Fibroblast of lung (primary cell): Measurements from ENCODE around the gene PTCSC3. TPM values are rescaled to one million over a fixed set of nuclear protein-coding genes. Genes with fewer than 3 reads are reported as not detected.

Experiments
- DNase-seq, 2 donors: peaks; one replicate each; pipeline versions ENCODE4 v3.0.0 to v3.0.0-alpha.2; 2010; ENCODE audit warnings: low read depth in 2 of 2
- H2AFZ ChIP-seq: 2 replicates; pipeline ENCODE4 v1.5.1; 2012; ENCODE audit warnings: low read length, control low read depth, inconsistent platforms
- H3K27ac ChIP-seq: 2 replicates; pipeline ENCODE4 v1.5.1; 2011; ENCODE audit warnings: low read length, control low read depth; ENCODE audit not compliant: insufficient read depth
- H3K27me3 ChIP-seq: 2 replicates; pipeline ENCODE4 v1.5.1; 2011; ENCODE audit warnings: mild to moderate bottlenecking, low read length; ENCODE audit not compliant: control insufficient read depth, insufficient read depth
- H3K36me3 ChIP-seq: 2 replicates; pipeline ENCODE4 v1.5.1; 2011; ENCODE audit warnings: low read length; ENCODE audit not compliant: control insufficient read depth, insufficient read depth
- H3K4me1 ChIP-seq: 2 replicates; pipeline ENCODE4 v1.5.1; 2011; ENCODE audit warnings: low read length; ENCODE audit not compliant: control insufficient read depth, insufficient read depth; ENCODE audit errors: extremely low read depth
- H3K4me2 ChIP-seq: 2 replicates; pipeline ENCODE4 v1.5.1; 2011; ENCODE audit warnings: low read length, control low read depth; ENCODE audit not compliant: insufficient read depth; ENCODE audit errors: extremely low read depth
- H3K4me3 ChIP-seq, 4 experiments: fragments of 200-600 bp in 1 of 4; sonication (generic) in 1 of 4; replicated peaks in 1 of 4; 2 replicates each; pipeline ENCODE4 v1.5.1; 2011 to 2016; ENCODE audit warnings: low read length in 4 of 4, low read depth in 3 of 4, mild to moderate bottlenecking in 3 of 4, control low read depth in 2 of 4, inconsistent platforms in 1 of 4, mixed read lengths in 1 of 4; ENCODE audit not compliant: insufficient read depth in 1 of 4; ENCODE audit errors: control extremely low read depth in 1 of 4
- H3K79me2 ChIP-seq: 2 replicates; pipeline ENCODE4 v1.5.1; 2012; ENCODE audit warnings: mild to moderate bottlenecking, low read length, inconsistent platforms; ENCODE audit not compliant: control insufficient read depth, insufficient read depth
- H3K9ac ChIP-seq: 2 replicates; pipeline ENCODE4 v1.5.1; 2011; ENCODE audit warnings: mild to moderate bottlenecking, low read length, control low read depth; ENCODE audit not compliant: insufficient read depth
- H3K9me3 ChIP-seq: 2 replicates; pipeline ENCODE4 v1.5.1; 2012; ENCODE audit warnings: low read depth, low read length; ENCODE audit not compliant: control insufficient read depth, insufficient read depth
- H4K20me1 ChIP-seq: 2 replicates; pipeline ENCODE4 v1.5.1; 2011; ENCODE audit warnings: low read length; ENCODE audit not compliant: control insufficient read depth, insufficient read depth; ENCODE audit errors: extremely low read depth
- EZH2 ChIP-seq: IDR thresholded peaks from 2 replicates; pipeline ENCODE4 v1.5.1; 2012; ENCODE audit warnings: low read length, control low read depth, mild to moderate bottlenecking; ENCODE audit errors: missing control alignments
- polyA plus RNA-seq, 2 donors: library from polyadenylated mRNA; depleted of rRNA in 1 of 2; stranded (reverse) in 1 of 2; unstranded in 1 of 2; fragments of >200 nt; gene quantifications; 2 replicates each; pipeline ENCODE4 v1.2.1, GENCODE V29; 2011 to 2012; ENCODE audit warnings: missing spikeins in 1 of 2
- total RNA-seq: library from RNA; depleted of rRNA; stranded (reverse); fragments of >200 nt; gene quantifications from 2 replicates; pipeline ENCODE4 v1.2.1, GENCODE V29; 2014
- TF ChIP-seq, protein P1 (sequence below), 2 donors: IDR thresholded peaks in 1 of 2; conservative IDR thresholded peaks in 1 of 2; 1 replicate in 1 of 2; 2 replicates in 1 of 2; pipeline ENCODE4 v1.5.1; 2011 to 2012; ENCODE audit warnings: low read length in 2 of 2, control low read depth in 1 of 2, inconsistent platforms in 1 of 2, low read depth in 1 of 2, mild to moderate bottlenecking in 1 of 2

PTCSC3 gene
- total and polyA plus RNA-seq, 2 donors (not counting 1 experiment from before 2014, with no cell fraction given) = not detected

DNA sequence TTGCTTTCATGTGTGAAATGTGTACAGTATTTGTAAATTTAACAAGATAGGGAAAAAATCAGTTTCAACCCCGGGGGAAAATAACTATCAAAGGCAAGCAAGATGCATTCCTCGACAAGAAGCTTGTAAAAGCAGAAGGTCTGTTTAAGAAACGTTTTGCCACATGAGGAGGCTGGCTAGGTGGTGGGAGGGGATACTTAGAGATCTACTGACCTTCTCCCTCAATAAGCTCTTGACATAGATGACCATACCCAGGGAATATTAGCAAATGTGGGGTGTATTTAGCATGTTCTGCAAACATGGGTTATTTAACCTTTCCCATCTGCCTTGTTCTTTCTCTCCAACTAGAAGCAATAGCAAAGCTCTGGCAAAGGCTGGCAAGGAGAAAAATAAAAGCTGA, 4.9 kb downstream of the PTCSC3 start:
- no peaks in the 10 kb centered on the region for H4K20me1 ChIP-seq
- H3K36me3 ChIP-seq = no peaks in the 10 kb centered on the region
- no peaks in the 10 kb centered on the region for H3K27me3 ChIP-seq
- H3K4me1 ChIP-seq = no peaks in the 10 kb centered on the region
- H2AFZ ChIP-seq = no peak overlapping the region
- H3K4me2 ChIP-seq = no peak overlapping the region
- H3K27ac ChIP-seq = no peak overlapping the region
- H3K79me2 ChIP-seq = no peaks in the 10 kb centered on the region
- TF ChIP-seq EZH2 = no peak
- TF ChIP-seq, protein P1, sequence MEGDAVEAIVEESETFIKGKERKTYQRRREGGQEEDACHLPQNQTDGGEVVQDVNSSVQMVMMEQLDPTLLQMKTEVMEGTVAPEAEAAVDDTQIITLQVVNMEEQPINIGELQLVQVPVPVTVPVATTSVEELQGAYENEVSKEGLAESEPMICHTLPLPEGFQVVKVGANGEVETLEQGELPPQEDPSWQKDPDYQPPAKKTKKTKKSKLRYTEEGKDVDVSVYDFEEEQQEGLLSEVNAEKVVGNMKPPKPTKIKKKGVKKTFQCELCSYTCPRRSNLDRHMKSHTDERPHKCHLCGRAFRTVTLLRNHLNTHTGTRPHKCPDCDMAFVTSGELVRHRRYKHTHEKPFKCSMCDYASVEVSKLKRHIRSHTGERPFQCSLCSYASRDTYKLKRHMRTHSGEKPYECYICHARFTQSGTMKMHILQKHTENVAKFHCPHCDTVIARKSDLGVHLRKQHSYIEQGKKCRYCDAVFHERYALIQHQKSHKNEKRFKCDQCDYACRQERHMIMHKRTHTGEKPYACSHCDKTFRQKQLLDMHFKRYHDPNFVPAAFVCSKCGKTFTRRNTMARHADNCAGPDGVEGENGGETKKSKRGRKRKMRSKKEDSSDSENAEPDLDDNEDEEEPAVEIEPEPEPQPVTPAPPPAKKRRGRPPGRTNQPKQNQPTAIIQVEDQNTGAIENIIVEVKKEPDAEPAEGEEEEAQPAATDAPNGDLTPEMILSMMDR (conservative IDR thresholded peaks at IDR 0.05 in 1 of 2, IDR thresholded peaks at IDR 0.05 in 1 of 2; ENCODE audit: low read depth in 1 of 2, low read length in 2 of 2) = no peak
- no peak overlapping the region for H3K4me3 ChIP-seq
- H3K9ac ChIP-seq = no peak overlapping the region
- no peak for DNase-seq
- H3K9me3 ChIP-seq = no peaks in the 10 kb centered on the region

- H4K20me1 ChIP-seq = no peaks in the 10 kb centered on the region
- H3K4me2 ChIP-seq = no peak overlapping the region
- H3K9me3 ChIP-seq = no peaks in the 10 kb centered on the region
- no peaks in the 10 kb centered on the region for H3K27me3 ChIP-seq
- no peaks in the 10 kb centered on the region for H3K4me1 ChIP-seq
- H3K36me3 ChIP-seq = no peaks in the 10 kb centered on the region
- H3K4me3 ChIP-seq = no peak overlapping the region
- H2AFZ ChIP-seq = no peak overlapping the region
- TF ChIP-seq, protein P1 (conservative IDR thresholded peaks at IDR 0.05 in 1 of 2, IDR thresholded peaks at IDR 0.05 in 1 of 2; ENCODE audit: low read depth in 1 of 2, low read length in 2 of 2) = no peak
- no peak for TF ChIP-seq EZH2
- H3K27ac ChIP-seq = no peak overlapping the region
- DNase-seq = no peak
- H3K9ac ChIP-seq = no peak overlapping the region
- H3K79me2 ChIP-seq = no peaks in the 10 kb centered on the region
These were observed 9.1 kb downstream of the PTCSC3 start for GRCh38 chr14:36167431-36167830.

- Histone ChIP-seq H2AFZ (no peak overlapping the region), H3K9me3 (no peaks in the 10 kb centered on the region), H3K79me2 (no peaks in the 10 kb centered on the region), H3K27ac (no peak overlapping the region), H4K20me1 (no peaks in the 10 kb centered on the region), H3K4me3 (no peak overlapping the region), H3K9ac (no peak overlapping the region), H3K36me3 (no peaks in the 10 kb centered on the region), H3K4me2 (no peak overlapping the region), H3K27me3 (no peaks in the 10 kb centered on the region), H3K4me1 (no peaks in the 10 kb centered on the region)
- DNase-seq = no peak
- TF ChIP-seq EZH2 = no peak
- TF ChIP-seq, protein P1 (conservative IDR thresholded peaks at IDR 0.05 in 1 of 2, IDR thresholded peaks at IDR 0.05 in 1 of 2; ENCODE audit: low read depth in 1 of 2, low read length in 2 of 2) = no peak
These were observed 13.1 kb downstream of the PTCSC3 start for GRCh38 chr14:36163451-36163850.
